Hematopoietic multipotent progenitor cell treated with erythropoietin and hydrocortisone succinate and interleukin-3 and kit ligand, for 6 days (in vitro differentiated cells): ENCODE measurements around the gene VHLL.

Experiments
- DNase-seq: peaks from one replicate; pipeline ENCODE4 v3.0.0-alpha.2; 2015

The VHLL gene

GRCh38 chr1:156249593-156249992, 49.5 kb downstream of the VHLL start:
- DNase-seq, result no peak
